ENCODE data around the gene MAGEA4. TPM values are rescaled to one million over a fixed set of nuclear protein-coding genes. Genes with fewer than 3 reads are reported as not detected.

Gene MAGEA4
- polyA plus RNA-seq, 3 donors, result not detected

- H3K27ac Mint-ChIP-seq, result no peak overlapping the region
- intact Hi-C loops (cut with micrococcal nuclease), result no loop called here
Observed at GRCh38 chrX:151920530-151920929, 7.8 kb downstream of the MAGEA4 start.

DNA sequence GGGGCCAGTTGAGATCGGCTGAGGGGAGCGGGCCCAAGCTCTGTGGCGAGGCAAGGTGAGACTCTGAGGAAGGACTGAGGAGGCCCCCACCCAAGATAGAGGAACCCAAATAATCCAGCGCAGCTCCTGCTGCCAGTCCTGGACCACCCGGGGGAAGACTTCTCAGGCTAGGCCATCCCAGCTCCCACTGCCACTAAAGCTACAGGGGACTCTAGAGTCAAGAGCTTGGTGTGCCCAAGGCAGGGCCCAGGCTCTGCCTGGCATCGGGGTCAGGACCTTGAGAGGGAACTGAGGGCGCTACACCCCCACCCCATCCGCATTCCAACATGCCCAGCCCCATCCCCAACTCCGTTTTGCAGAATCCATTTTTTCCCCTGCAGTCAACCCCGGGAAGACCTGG is 8.6 kb downstream of the MAGEA4 start:
- Histone ChIP-seq H3K36me3 (replicated peaks in 1 of 2; ENCODE audit: control insufficient read depth in 1 of 2, insufficient read depth in 2 of 2, low read length in 2 of 2) (no peaks in the 10 kb centered on the region), H4K20me1 (ENCODE audit: insufficient read depth, low read length) (no peaks in the 10 kb centered on the region), H3K4me1 (ENCODE audit: control insufficient read depth in 1 of 2, insufficient read depth in 2 of 2, low read length in 2 of 2) (no peaks in the 10 kb centered on the region), H3K79me2 (ENCODE audit: insufficient read depth, low read length) (no peaks in the 10 kb centered on the region), H3K27me3 (ENCODE audit: control insufficient read depth in 2 of 2, insufficient read depth in 2 of 2, low read length in 2 of 2) (no peaks in the 10 kb centered on the region), H3K4me3 (replicated peaks in 1 of 3; ENCODE audit: low read depth in 2 of 3, low read length in 3 of 3) (no peak overlapping the region), H3K9ac (ENCODE audit: insufficient read depth, low read length, poor library complexity, severe bottlenecking) (no peak overlapping the region), H3K9me3 (replicated peaks in 1 of 2; ENCODE audit: control insufficient read depth in 1 of 2, insufficient read depth in 1 of 2, low read length in 2 of 2) (peaks cover 11 to 28% of the 10 kb centered on the region in 2 donors), H3K4me2 (replicated peaks; ENCODE audit: extremely low read depth, low read length, poor library complexity, severe bottlenecking) (no peak overlapping the region), H3K27ac (ENCODE audit: low read depth in 1 of 2, low read length in 2 of 2) (no peak overlapping the region), H2AFZ (ENCODE audit: insufficient read depth, low read depth, low read length, poor library complexity, severe bottlenecking) (no peak overlapping the region)
- Mint-ChIP-seq H3K4me1 (no peaks in the 10 kb centered on the region), H3K9me3 (peaks cover 2 to 37% (median 13%) of the 10 kb centered on the region in 7 donors), H3K4me3 (no peak overlapping the region), H3K27ac (no peak overlapping the region), H3K36me3 (no peaks in the 10 kb centered on the region), H3K27me3 (ENCODE audit: low read depth in 3 of 3) (no peaks in the 10 kb centered on the region)
- no CpG with 5 or more reads among the region's 10 CpGs for WGBS (ENCODE audit: insufficient coverage)
- intact Hi-C loops (cut with micrococcal nuclease), result no loop called here
- TF ChIP-seq CTCF (IDR thresholded peaks at IDR 0.05), result no peak
- no peak for DNase-seq

More at GRCh38 chrX:151920530-151920929, 7.8 kb downstream of the MAGEA4 start:
- Histone ChIP-seq H3K36me3 (replicated peaks in 1 of 2; ENCODE audit: control insufficient read depth in 1 of 2, insufficient read depth in 2 of 2, low read length in 2 of 2) (no peaks in the 10 kb centered on the region), H3K79me2 (ENCODE audit: insufficient read depth, low read length) (no peaks in the 10 kb centered on the region), H4K20me1 (ENCODE audit: insufficient read depth, low read length) (no peaks in the 10 kb centered on the region), H3K4me2 (replicated peaks; ENCODE audit: extremely low read depth, low read length, poor library complexity, severe bottlenecking) (no peak overlapping the region), H3K27ac (ENCODE audit: low read depth in 1 of 2, low read length in 2 of 2) (no peak overlapping the region), H3K9me3 (replicated peaks in 1 of 2; ENCODE audit: control insufficient read depth in 1 of 2, insufficient read depth in 1 of 2, low read length in 2 of 2) (peaks cover 11 to 28% of the 10 kb centered on the region in 2 donors), H3K9ac (ENCODE audit: insufficient read depth, low read length, poor library complexity, severe bottlenecking) (no peak overlapping the region), H3K4me3 (replicated peaks in 1 of 3; ENCODE audit: low read depth in 2 of 3, low read length in 3 of 3) (no peak overlapping the region), H3K27me3 (ENCODE audit: control insufficient read depth in 2 of 2, insufficient read depth in 2 of 2, low read length in 2 of 2) (no peaks in the 10 kb centered on the region), H2AFZ (ENCODE audit: insufficient read depth, low read depth, low read length, poor library complexity, severe bottlenecking) (no peak overlapping the region), H3K4me1 (ENCODE audit: control insufficient read depth in 1 of 2, insufficient read depth in 2 of 2, low read length in 2 of 2) (no peaks in the 10 kb centered on the region)
- Mint-ChIP-seq H3K27me3 (ENCODE audit: low read depth in 3 of 3) (no peaks in the 10 kb centered on the region), H3K4me1 (no peaks in the 10 kb centered on the region), H3K36me3 (no peaks in the 10 kb centered on the region), H3K9me3 (peaks cover 2 to 37% (median 13%) of the 10 kb centered on the region in 7 donors), H3K4me3 (no peak overlapping the region)
- DNase-seq, result no peak
- TF ChIP-seq CTCF (IDR thresholded peaks at IDR 0.05), result no peak
- no CpG with 5 or more reads among the region's 6 CpGs for WGBS (ENCODE audit: insufficient coverage)

All from CD14-positive monocyte (primary cell).